SK-N-MC (cell line): ENCODE data around the gene GINS2.

Experiments
- EZH2 ChIP-seq: fragments of 200-600 bp; sonication (generic); IDR thresholded peaks from one replicate; pipeline ENCODE4 v1.6.1; 2017; ENCODE audit warnings: antibody characterized with exemption
- FOXP2 ChIP-seq: optimal IDR thresholded peaks from 2 replicates; pipeline ENCODE3; 2011; ENCODE audit warnings: mild to moderate bottlenecking, moderate library complexity; ENCODE audit not compliant: insufficient read depth; ENCODE audit errors: extremely low read length, control extremely low read depth
- POLR2AphosphoS5 ChIP-seq: IDR thresholded peaks from 2 replicates; pipeline ENCODE4 v1.6.1; 2012; ENCODE audit warnings: mild to moderate bottlenecking, low read depth, low read length, borderline replicate concordance

- no peak for TF ChIP-seq POLR2AphosphoS5
- no peak for TF ChIP-seq FOXP2
- no peak for TF ChIP-seq EZH2
These were observed 26.3 kb downstream of the GINS2 start for GRCh38 chr16:85662482-85662812.
